ENCODE results near the gene SET.

The SET gene

DNA sequence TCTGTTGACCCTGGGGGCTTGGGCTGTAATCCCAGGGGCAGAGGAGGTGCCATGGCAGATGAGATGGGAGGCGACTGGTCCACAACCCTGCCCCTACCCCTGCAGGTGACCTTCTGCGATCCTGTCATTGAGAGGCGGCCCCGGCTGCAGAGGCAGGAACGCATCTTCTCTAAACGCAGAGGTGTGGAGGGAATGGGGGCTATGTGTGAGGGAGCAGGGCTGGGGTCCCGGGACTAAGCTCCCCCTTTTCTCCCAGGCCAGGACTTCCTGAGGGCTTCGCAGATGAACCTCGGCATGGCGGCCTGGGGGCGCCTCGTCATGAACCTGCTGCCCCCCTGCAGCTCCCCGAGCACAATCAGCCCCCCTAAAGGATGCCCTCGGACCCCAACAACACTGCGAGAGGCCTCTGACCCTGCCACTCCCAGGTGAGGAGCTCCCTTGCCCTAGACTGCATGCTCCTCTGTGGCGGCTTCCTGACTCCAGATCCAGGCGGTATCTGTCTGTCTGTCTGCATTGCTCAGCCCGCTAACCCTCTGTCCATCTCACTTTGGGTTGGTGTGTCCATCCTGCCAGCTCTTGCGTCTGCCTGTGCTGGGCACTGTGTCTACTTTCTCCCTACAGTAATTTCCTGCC lies 25.0 kb downstream of the SET start:
- DNase-seq = no peak

DNA sequence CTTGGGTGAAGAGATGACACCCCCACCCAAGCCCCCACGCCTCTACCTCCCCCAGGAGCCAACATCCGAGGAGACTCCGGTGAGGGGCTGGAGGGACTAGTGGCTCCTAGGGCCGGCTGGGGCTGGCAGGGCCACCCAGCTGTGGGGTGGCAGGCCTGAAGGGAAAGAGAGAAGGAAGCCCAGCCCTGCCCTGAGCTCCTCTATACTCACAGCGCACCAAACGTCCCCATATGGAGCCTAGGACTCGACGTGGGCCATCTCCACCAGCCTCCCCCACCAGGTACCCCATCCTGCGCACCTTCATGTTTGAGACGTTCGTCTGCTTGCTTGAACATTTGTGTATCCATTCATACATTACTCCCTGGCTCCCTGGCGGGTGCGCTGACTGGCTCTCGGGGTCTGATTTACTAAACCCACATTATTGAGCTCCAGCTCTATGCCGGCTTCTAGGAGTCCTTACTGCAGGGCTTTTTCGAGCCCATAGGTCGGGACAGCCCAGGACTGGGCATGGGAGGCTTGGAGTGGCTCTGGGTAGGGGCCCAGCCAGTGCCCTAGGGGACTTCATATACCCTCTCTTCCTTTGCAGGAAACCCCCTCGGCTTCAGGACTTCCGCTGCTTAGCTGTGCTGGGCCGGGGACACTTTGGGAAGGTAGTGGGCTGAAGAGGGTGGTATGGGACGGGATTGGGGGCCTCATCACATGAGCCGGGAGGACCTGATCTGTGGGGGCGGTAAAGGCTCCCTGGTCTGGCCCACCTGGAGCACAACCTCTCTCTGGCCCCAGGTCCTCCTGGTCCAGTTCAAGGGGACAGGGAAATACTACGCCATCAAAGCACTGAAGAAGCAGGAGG lies 25.8 kb downstream of the SET start:
- no peak for DNase-seq

DNA sequence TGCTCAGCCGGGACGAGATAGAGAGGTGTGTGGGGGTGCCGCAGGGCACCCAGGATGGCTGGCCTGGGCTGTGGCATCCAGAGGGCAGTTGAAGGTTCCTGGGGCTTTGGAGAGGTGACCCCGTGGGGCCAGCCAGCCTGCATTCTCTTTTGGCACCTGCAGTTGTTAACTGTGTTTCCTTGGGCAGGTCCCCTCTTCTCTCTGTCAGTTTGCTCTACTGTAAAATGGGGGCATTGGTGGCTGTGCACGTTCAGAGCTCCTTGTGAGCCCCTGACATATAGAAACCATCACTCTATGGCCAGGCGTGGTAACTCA lies 26.4 kb downstream of the SET start:
- no peak for DNase-seq

DNA sequence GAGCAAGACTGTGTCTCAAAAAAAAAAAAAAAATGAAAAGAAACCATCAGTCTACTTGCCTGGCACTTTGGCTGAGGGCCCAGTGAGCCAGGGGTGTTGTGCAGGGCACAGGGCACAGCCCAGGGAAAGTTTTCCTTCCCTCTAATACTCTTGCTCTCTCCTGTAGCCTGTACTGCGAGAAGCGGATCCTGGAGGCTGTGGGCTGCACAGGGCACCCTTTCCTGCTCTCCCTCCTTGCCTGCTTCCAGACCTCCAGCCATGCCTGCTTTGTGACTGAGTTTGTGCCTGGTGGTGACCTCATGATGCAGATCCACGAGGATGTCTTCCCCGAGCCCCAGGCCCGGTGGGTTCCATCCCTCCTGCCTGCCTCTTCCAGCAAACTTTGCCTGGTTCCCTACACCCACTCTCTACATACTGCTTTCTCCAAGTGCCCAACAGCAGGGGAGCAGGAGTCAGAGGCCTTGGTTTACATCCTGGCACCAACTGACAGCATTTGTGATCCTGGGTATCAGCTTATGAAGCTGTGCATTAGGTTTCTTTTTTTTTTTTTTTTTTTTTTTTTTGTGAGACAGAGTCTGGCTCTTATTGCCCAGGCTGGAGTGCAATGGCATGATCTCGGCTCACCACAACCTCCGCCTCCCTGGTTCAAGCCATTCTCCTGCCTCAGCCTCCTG lies 27.7 kb downstream of the SET start:
- no peak for DNase-seq

DNA sequence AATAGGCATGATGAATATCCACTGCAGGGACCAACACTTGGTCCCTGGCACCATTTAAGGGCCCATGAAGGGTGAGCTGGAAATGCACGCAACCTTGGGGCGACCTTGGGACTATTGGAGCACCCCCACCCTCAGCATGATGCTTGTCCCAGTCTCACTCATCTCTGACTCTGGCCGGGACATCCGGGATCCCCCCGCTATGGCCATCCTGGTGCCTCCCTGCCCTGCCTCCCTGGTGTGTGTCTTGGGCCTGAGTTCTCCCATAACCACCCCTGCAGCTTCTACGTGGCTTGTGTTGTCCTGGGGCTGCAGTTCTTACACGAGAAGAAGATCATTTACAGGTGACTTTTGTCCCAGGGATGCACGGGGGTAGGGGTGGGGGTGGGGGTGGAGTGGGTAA lies 29.0 kb downstream of the SET start:
- DNase-seq = no peak

DNA sequence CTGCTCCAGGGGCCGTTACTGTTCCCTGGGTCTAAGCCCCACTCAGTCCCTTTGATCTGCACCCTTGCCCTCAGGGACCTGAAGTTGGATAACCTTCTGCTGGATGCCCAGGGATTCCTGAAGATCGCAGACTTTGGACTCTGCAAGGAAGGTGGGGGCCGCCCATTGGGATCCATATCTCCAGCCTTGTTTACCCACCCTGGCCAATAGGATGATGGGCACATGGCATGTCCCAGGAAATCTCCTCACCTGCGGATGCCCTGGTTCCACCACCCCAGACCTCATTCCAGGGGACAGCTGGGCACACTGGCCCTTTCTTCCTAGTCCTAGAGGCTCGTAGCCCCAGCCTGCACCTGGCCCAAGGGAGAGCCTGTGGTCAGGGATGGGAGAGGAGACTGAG lies 29.5 kb downstream of the SET start:
- no peak for DNase-seq

DNA sequence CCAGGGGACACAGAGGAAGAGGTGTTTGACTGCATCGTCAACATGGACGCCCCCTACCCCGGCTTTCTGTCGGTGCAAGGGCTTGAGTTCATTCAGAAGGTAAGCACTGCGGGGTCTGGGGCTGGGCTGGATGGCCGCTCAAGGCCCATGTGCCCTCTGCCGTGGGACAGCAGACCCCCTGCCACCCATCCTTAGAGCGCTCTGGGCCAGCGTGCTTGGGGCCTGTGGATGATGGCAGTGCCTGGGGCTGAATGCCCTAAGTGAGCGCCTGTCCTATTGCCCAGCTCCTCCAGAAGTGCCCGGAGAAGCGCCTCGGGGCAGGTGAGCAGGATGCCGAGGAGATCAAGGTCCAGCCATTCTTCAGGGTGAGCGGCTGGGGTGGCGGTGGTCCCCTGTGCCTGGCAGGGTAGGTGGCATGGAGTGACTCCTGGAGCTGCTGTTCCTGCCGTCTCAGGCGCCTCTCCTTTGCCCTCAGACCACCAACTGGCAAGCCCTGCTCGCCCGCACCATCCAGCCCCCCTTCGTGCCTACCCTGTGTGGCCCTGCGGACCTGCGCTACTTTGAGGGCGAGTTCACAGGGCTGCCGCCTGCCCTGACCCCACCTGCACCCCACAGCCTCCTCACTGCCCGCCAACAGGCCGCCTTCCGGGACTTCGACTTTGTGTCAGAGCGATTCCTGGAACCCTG lies 31.0 kb downstream of the SET start:
- DNase-seq = no peak

DNA sequence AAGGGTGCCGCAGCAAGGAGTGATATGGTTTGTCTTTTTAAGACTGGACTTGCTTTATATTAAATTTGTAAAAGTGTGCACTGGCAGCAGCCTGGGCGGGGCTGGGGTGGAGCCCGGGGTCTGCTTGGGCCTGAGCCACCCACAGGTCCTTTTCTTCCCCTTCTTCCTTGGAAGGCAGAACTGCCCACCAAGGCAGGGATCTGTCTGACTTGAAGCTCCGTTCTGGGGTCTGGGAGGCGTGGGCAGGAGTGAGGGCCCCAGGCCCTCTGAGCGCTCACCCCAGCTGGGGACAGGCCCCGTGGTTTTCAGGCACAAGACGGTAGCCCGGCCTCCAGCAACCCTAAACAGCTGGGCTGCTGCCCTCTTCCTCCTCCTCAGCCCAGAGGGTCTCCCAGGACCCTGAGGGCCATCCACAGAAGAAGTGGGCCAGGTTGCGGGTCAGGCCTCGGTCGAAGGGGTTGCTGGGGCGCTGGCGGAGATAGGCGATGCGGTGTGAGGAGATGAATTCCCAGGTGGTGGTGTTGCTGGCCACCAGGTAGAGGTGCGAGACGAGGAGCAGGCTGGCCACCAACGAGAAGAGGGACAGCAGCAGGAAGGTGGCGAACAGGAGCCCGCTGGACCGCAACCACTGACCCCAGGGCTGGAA lies 31.9 kb downstream of the SET start:
- DNase-seq = no peak

DNA sequence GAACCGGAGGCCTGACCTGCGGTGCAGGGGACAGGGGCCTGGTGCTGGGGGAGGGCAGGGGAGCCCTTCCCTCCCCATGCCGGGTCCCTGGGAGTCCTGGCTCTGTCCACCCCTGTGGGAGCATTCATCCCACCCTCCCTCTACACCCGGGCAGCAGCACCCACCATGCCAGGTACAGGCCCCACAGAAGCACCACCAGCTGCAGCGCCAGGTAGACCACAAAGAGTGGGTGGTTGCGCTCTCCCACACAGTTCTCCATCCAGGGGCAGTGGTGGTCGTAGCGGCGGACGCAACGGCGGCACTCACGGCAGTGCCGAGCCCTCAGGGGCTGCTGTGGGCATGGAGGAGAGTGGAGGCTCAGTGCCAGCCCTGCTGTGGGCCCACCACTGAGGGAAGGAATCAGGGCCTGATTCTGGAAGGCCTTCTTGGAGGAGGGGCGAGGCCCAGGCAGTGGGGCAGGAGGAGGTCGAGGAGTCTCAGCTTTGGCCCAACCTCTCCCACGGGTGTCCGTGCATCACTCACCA lies 32.5 kb downstream of the SET start:
- no peak for DNase-seq

DNA sequence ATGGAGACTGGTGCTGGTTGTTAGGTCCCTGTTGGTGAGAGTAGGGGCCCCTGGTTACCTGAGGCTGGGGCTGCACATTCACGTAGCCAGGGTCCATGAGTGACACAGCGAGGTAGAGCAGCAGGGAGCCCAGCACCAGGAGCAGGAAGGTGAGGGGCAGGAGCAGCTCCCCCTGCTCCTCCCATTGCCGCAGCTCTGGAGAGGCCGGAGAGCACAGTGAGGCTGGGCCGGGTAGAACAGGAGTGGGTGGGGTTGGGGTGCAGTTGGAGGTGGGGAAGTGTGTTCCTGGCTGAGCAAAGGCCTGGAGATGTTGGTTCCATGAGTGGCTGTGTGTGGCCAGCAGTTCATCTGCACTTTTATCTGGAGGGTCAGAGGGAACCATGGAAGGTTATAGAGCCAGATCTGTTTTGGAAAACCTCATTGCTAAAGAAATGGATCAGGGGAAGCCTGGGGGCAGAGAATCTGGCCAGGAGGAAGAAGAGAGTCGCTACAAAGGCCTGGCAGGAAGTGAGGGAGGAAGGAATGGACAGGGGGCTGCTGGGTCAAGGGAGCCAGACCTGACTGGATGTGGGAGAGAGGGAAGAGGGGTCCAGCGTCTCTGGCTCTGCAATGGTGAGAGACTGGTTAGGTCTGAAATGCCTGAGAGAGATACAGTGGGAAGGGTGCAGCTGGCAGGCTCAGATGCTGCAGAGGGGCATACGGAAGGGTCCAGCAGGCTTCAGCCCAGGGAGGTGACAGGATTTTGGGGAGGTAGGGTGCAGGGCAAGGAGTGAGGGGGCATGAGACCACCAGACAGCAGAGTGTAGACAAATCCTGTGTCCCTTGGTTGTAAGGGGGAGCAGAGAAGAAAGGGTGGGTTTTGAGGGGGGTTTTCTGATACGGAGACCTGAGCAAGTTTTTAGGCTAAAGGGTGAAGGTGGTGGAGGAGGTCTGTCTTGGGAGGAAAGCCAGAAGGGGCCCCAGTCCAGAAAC lies 33.6 kb downstream of the SET start:
- DNase-seq = no peak

DNA sequence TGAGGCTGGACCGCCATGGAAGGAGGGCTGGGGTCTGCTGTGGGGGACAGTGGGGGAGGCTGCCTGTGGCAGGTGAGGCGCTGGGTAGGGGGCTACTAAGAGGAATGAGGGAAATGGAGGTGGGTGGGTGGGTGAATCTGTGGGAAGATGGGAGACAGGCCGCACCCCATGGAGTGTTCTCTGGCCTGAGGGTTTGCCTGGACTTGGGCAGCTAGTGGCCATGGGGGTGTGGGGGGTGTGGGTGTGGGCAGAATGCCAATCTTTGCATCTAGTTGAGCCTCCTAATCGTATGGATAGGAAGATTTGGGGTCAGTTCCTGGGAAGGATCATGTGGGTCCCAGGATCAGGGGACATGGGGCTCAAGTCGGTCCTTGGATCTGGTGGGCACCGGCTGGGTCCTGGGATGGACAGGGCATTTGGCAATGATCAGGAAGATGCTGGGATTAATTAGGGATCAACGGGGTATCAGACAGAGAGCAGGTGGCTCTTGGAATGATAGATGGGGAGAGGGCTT lies 34.4 kb downstream of the SET start:
- DNase-seq = no peak

DNA sequence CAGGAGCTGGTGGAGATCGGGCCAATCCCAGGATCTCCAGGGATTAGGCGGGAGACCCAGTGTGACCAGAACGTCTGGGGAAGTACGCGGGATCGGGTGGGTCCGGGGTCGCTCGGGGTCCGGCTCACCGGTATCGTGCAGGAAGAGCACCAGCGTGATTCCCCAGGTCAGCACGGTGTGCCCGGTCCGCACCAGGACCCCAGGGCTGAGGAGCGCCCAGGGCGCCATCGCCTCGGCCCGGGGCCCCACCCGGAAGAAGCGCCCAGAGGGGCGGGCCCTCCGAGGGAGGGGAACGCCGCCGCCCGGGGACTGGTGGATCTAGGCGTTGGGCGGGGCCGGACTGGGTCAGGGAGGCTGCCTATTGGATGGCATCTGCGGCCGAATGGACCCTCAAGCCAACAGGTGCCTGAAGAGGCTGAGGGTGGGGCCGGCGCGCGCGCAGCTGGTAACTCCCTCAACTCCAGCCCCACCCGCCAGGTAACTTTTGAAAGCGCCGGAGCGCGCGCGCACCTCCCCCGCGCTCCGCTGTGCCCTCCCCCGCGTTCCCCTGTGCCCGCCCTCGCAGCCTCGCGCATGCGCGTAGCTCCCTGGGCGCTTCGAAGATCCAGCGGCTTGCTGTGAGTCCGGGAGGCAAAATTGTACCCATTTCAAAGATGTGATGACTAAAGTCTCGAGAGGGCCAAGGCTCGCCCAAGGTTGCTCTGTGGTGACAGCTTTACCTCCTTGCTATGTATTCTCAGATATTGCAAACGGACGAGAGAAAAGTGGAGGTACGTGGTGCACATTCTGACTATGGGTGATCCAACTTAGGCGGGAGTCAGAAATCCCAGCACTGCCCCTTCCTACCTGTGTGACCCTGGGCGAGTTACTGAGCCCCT lies 35.1 kb downstream of the SET start, which contains the start of gene ZDHHC12:
Gene ZDHHC12, minus strand, starts transcription at position 262 of the 878 bp plus-strand sequence. Its CDS starts 34 bp downstream, at position 228.
- DNase-seq = peak; percentile 99

DNA sequence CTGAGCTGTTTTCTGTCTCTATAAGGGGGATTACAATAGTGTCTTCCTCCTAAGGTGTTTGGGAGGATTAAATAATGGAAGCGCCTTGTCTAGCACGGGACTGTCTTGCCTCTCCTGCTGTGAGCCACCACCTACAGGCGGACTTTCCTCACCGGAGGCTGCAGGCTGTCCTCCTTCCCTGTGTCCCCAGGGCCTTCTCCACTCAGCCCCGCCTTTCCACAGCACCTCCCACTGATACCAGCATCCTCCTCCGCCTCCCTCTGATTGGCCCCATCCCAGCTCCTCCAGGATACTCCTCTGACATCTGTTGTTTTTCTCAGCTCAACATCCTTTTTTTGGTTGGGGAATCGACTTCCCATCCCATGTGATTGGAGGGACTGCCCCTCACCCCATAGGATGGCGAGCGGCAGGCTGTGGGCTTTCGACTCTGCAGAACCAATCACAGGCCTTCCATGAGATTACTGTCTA lies 35.8 kb downstream of the SET start:
- peak in 1 of 2 experiments; percentile 16 for DNase-seq

DNA sequence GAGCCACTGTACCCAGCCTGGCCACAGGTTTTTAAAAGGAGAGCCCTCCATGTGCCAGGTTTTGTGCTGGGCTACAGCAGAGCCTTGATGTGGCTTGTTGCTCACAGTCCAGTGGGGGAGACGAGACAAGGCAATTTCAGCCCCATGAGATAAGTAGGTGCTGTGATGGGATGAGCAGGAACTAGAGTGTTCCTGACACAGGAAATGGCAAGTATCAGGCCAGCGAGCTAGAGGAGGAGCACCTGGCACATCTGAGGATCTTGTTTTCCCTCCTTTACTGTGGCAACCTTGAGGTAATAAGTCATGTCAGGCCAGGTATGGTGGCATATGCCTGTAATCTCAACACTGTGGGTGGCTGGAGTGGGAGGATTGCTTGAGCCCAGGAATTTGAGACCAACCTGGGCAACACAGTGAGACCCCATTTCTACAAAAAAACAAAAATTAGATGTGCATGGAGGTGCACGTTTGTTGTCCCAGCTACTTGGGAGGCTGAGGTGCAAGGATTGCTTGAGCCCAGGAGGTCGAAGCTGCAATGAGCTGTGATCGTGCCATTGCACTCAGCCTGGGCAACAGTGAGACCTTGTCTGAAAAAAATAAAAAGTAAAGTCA lies 38.7 kb downstream of the SET start:
- DNase-seq = no peak

DNA sequence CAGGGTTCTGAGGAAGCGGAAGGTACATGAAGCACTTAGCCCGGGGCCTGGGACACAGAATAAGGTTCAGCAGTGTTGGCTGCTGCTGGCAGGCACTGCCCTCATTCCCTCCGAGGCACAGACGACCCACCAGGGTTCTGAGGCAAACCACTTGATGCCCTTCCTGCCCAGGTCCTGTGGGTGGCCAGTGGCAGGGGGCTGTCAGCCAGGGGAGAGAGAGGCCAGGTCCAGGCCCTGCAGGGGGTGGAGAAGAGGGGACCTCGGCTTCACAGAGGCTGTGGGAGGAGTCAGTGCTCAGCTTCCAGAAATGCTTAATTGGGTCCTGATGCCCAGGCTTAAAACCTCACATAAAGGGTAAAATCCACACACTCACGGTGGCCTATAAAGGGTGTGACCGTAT lies 39.3 kb downstream of the SET start:
- DNase-seq = no peak

DNA sequence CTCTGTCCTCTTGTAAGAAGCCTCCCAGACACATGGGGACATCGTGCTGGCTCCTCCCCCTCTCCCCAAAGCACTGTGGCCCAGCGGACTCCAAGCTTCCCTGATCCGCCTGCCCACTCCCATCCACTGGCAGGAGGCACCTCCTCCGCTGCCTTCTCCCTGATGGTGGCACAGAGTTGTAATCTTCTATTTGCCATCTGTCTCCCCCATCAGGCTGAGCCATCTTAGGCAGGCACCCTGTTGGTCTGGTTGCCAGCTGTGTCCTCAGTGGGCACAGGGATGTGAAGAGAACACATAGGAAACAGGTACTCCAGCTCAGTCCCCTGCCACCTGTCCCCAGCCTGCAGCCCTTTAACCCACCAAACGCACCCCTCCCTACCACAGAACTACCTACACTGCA lies 40.3 kb downstream of the SET start:
- no peak for DNase-seq

DNA sequence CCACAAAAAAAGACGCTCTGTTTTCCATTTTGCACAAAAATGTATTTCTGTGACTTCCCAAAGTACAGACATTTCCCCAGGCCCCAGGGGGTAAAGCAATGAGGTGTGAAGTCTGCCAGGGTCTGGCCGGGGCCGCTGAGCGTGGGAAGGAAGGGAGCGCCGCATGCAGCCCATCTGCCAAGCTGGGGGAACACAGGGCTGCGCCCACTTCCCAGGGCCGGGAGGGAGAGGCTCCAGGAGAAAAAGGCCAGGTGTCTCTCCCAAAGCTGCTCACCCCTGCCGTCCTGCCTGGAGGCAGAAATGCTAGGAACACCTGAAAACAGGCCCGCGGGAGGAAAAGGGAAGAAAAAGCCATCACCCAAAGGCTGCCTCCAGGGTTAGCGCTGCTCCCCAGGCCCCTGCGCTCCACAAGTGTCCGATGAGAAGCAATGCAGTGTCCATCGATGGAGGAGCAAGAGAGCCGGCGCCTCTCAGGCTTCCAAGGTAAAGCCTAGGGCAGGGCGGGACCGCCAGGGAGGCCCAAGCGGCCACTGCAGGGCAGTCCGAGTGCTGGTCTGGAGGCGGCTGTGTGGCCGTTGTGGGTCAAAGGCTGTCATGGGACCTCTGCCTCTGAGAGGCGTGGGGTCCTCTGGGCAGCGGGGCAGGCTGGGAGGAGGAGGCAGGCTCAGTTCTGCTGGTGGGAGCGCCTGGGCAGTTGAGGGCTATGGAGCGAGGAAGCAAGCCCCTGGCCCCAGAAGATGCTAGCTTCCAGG lies 40.9 kb downstream of the SET start:
- no peak for DNase-seq

DNA sequence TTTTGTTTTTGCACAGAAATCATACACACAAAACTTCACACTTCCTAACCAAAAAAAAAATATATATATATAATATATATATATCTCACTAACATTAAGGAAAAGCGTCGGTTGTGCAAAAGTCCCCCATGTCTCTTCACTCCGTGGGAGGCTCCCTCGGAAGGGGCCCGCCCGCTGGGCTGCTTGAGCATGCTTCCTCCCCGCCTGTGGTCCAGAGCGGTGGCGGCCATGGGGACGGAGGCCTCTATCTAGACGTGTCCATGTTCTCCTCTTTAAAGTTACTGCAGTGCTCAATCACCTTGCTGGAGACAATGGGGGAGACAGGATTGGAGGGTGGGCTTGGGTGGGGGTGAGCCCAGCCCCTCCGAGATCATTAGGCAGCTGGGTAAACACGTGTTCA lies 42.1 kb downstream of the SET start:
- DNase-seq = no peak

DNA sequence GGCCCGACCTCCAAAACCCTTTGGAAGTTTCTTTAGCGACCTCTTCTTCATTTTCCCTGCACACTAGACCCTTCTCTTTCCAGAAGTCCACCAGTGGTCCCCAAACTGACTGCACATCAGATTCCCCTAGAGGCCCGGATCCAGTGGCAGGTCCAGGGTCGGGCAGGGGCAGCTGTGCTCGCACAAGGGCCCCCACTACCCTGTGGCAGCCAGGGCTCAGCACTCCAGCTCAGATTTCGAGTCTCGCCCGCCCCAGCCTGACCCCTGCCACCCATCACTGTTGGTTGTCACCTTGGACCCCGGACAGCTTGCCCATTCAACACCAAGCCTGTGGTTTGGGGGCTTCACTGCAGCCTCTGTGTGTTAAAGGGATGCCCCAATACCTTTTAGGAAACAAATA lies 42.7 kb downstream of the SET start:
- no peak for DNase-seq
